ENCODE measurements around the gene EME1.

DNA sequence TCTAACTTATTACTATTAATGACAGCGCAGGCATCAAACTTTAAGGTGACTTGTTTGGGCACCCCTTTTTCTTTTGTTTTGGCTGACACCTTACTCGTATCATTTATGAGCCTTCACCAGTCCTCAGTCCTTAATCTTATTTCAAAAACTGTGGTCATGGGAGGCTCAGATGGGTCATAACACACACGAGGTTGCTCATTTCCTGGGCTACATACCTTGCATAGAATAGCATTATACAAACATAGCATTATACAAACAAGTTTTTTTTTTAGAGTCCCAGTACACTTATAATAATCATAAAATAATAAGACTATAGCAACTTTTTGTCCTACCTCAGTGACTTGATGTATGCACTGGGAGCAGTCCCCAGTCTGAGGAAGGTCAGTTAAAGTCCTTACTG is 41.8 kb downstream of the EME1 start:
- no peak for TF ChIP-seq CTCF (IDR thresholded peaks at IDR 0.05; ENCODE audit: low read length)
- TF ChIP-seq EZH2 (IDR thresholded peaks at IDR 0.05; ENCODE audit: borderline replicate concordance, low read length): no peak

All from OCI-LY1 (cell line).